ENCODE data around the gene SEZ6. TPM values are rescaled to one million over a fixed set of nuclear protein-coding genes. Genes with fewer than 3 reads are reported as not detected.

The SEZ6 gene
- total RNA-seq, 1 donor from 2014 or later: 0.72 TPM

DNA sequence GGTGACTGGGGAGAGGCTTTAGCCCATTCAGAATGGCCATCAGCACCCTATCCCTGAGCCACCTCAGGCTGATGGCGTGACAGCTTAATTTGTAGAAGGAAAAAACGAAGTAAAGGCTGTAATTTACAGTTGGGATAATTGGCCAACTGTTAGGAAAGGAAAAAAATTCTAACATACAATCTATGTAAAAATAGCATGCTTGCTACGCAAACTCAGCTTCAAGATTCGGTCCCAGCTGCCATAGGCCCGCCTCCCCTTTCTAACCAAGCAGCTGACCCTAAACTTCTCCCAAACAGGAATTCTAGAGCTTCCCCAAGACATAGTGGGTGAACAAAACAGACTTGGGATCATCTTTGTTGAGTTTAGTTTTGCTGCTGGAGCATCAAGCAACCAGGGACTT lies 4.9 kb downstream of the SEZ6 start:
- H3K4me1 Mint-ChIP-seq: peaks cover under 1% of the 10 kb centered on the region

DNA sequence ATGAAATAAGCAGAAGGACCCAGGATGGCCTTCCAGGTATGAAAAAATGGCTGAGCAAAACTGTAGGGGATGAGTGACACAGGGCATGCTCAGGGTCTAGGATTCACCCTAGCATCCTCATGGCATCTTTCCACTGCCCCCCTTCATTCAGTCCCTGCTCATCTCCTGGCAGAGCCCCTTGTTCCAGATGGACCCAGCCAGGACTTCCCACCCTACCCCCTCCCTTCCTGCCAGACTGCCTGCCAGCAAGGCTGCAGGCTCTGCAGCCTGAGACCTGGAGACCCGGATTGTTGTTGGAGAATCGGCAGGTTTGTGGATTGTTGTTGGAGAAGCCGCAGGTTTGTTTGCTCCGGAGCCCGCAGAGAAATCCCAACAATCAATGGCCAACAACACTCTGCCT lies 6.6 kb downstream of the SEZ6 start:
- TF ChIP-seq, protein P1, sequence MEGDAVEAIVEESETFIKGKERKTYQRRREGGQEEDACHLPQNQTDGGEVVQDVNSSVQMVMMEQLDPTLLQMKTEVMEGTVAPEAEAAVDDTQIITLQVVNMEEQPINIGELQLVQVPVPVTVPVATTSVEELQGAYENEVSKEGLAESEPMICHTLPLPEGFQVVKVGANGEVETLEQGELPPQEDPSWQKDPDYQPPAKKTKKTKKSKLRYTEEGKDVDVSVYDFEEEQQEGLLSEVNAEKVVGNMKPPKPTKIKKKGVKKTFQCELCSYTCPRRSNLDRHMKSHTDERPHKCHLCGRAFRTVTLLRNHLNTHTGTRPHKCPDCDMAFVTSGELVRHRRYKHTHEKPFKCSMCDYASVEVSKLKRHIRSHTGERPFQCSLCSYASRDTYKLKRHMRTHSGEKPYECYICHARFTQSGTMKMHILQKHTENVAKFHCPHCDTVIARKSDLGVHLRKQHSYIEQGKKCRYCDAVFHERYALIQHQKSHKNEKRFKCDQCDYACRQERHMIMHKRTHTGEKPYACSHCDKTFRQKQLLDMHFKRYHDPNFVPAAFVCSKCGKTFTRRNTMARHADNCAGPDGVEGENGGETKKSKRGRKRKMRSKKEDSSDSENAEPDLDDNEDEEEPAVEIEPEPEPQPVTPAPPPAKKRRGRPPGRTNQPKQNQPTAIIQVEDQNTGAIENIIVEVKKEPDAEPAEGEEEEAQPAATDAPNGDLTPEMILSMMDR (conservative IDR thresholded peaks at IDR 0.05): no peak
- H3K9me3 Mint-ChIP-seq: no peaks in the 10 kb centered on the region
- no peak for DNase-seq (ENCODE audit: low read depth, low spot score)
- no peak overlapping the region for H3K27ac Mint-ChIP-seq (ENCODE audit: unreplicated experiment)
- no peaks in the 10 kb centered on the region for H3K36me3 Mint-ChIP-seq (ENCODE audit: low read depth)
- peaks cover 54% of the 10 kb centered on the region for H3K27me3 Mint-ChIP-seq (ENCODE audit: low read depth)
- H3K4me1 Mint-ChIP-seq: no peaks in the 10 kb centered on the region
- no peak overlapping the region for H3K4me3 Mint-ChIP-seq

More for the DNA sequence above, 4.9 kb downstream of the SEZ6 start:
- Mint-ChIP-seq H3K36me3 (ENCODE audit: low read depth) (no peaks in the 10 kb centered on the region), H3K27me3 (ENCODE audit: low read depth) (peaks cover 68% of the 10 kb centered on the region), H3K27ac (ENCODE audit: unreplicated experiment) (no peak overlapping the region), H3K4me3 (no peak overlapping the region), H3K9me3 (no peaks in the 10 kb centered on the region)
- no peak for DNase-seq (ENCODE audit: low read depth, low spot score)
- TF ChIP-seq, protein P1 (conservative IDR thresholded peaks at IDR 0.05): no peak

DNA sequence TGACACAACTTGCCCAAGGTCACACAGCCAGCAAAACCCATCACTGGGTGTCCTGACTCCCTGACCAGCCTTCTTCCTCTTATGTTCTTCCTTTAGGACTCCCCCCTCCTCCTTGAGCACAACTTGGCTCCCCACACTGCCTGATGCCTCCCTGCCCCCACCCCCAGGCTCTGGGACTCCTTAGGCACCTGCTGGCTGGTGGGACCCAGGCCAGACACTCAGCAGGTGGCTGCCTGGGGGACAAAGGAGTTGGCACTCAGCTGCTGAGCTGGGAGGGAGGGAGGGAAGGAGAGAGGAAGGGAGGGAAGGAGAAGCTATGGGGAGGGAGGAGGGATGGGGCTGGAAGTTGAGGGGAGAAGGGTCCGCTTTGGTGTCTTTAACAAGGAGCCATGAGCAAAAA lies 8.0 kb downstream of the SEZ6 start:
- Mint-ChIP-seq H3K27ac (ENCODE audit: unreplicated experiment) (no peak overlapping the region), H3K36me3 (ENCODE audit: low read depth) (no peaks in the 10 kb centered on the region), H3K4me1 (no peaks in the 10 kb centered on the region), H3K27me3 (ENCODE audit: low read depth) (peaks cover 40% of the 10 kb centered on the region), H3K4me3 (no peak overlapping the region), H3K9me3 (no peaks in the 10 kb centered on the region)
- DNase-seq (ENCODE audit: low read depth, low spot score): no peak
- TF ChIP-seq, protein P1 (conservative IDR thresholded peaks at IDR 0.05): no peak

DNA sequence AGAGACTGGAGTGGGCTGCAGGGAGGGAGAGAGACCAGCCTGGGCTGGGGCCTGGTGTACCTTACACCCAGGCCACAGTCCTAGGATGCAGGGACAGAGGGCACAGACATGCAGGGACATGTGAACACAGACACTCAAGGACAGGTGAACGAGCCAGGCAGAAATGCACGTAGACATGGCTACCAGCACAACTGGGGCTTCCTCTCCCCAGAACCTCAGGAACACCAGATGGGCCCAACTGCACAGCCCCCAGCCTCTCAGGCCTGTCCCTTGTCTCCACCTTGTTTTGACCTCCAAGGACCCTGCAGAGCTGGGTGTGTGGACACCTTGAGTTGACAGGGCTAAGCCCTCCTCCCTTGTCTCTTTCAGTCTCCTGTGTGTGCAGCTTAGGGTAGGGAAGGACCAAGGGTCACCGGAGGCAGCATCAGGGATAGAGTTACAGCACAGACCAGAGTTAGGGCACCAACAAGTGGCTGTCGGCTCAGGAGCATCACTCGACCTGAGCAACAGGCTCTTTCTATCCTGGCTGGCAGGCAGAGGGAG lies 9.2 kb downstream of the SEZ6 start:
- Mint-ChIP-seq H3K27me3 (ENCODE audit: low read depth) (peaks cover 31% of the 10 kb centered on the region), H3K9me3 (no peaks in the 10 kb centered on the region), H3K27ac (ENCODE audit: unreplicated experiment) (no peak overlapping the region), H3K4me1 (no peaks in the 10 kb centered on the region), H3K36me3 (ENCODE audit: low read depth) (no peaks in the 10 kb centered on the region), H3K4me3 (no peak overlapping the region)
- no peak for DNase-seq (ENCODE audit: low read depth, low spot score)
- TF ChIP-seq, protein P1 (conservative IDR thresholded peaks at IDR 0.05): no peak

DNA sequence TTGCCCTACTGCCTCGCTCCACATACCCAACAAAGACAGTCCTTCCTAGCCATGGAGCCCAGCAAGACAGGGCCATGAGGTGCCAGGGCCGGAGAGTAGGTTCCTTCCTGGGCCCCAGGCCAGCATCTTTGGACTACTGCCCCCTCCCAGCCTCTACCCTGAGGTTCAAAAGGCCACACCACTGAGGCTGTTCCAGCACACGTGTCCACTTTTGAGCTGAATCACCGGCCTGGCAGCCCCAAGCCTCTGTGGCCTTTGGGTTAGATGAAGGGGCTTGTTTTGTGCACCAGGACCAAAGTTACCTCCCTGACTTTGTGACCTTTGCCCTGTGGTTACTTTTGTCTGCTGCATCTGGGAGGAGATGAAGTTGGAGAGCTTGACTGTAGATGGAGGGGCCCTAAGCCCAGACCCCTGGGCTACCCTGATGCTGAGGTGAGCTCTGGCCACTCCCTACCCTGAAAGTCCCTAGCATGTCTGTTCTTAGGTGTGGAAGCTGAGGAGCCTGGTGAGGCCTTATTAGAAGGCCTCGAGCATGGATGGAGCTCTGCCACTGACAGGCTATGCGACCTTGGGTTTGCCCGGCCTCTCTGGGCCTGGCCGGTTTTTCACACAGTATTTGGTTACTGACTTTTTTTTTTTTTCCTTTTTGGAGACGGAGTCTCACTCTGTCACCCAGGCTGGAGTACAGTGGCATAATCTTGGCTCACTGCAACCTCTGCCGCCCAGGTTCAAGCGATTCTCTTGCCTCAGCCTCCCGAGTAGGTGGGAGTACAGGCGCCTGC lies 12.0 kb downstream of the SEZ6 start:
- Mint-ChIP-seq H3K27me3 (ENCODE audit: low read depth) (peaks cover 10% of the 10 kb centered on the region), H3K36me3 (ENCODE audit: low read depth) (no peaks in the 10 kb centered on the region), H3K4me1 (no peaks in the 10 kb centered on the region), H3K27ac (ENCODE audit: unreplicated experiment) (no peak overlapping the region), H3K9me3 (no peaks in the 10 kb centered on the region), H3K4me3 (no peak overlapping the region)
- DNase-seq (ENCODE audit: low read depth, low spot score): no peak
- TF ChIP-seq, protein P1 (conservative IDR thresholded peaks at IDR 0.05): no peak

All from neural crest cell (in vitro differentiated cells).